Stimulated activated CD8-positive, alpha-beta memory T cell treated with anti-CD3 and anti-CD28 coated beads, Interleukin-12 subunit alpha, Interleukin-12 subunit beta, amount 100 ng/mL, for 24 hours (primary cell): Measurements from ENCODE around the gene NDUFS1.
"Not testable (repeated sequence)": the region's sequence is repeated elsewhere in the genome, so short reads cannot be mapped to it uniquely, and the experiment has no call there.

ENCODE experiments used
- DNase-seq: peaks from one replicate; pipeline ENCODE4 v3.0.0-alpha.2; 2020; ENCODE audit errors: extremely low read depth

Gene NDUFS1

GRCh38 chr2:206098471-206098870, 60.8 kb downstream of the NDUFS1 start:
- DNase-seq = no peak

GRCh38 chr2:206096876-206097275, 62.4 kb downstream of the NDUFS1 start:
- no peak for DNase-seq

- no peak for DNase-seq
These were observed 63.5 kb downstream of the NDUFS1 start for GRCh38 chr2:206095536-206096332.

GRCh38 chr2:206092297-206092696, 66.9 kb downstream of the NDUFS1 start:
- no peak for DNase-seq

GRCh38 chr2:206088248-206088647, 71.0 kb downstream of the NDUFS1 start:
- DNase-seq = no peak

GRCh38 chr2:206086716-206087350, 72.4 kb downstream of the NDUFS1 start:
- DNase-seq = no peak

GRCh38 chr2:206085742-206086445, 73.3 kb downstream of the NDUFS1 start, which contains the start of gene INO80D:
TSS of gene INO80D (minus strand) at chr2:206086174. CDS start at chr2:206063016, 23,158 bp downstream.
- DNase-seq = peak; percentile 55

- DNase-seq = no peak
These were observed 74.1 kb downstream of the NDUFS1 start for GRCh38 chr2:206084870-206085741.

- DNase-seq = no peak
These were observed 74.8 kb downstream of the NDUFS1 start for GRCh38 chr2:206084439-206084869.

- no peak for DNase-seq
These were observed 75.4 kb downstream of the NDUFS1 start for GRCh38 chr2:206083602-206084438.

GRCh38 chr2:206082298-206082843, 76.9 kb downstream of the NDUFS1 start:
- DNase-seq = no peak

- no peak for DNase-seq
These were observed 78.3 kb downstream of the NDUFS1 start for GRCh38 chr2:206080927-206081326.

GRCh38 chr2:206079699-206080465, 79.4 kb downstream of the NDUFS1 start:
- no peak for DNase-seq

- not testable (repeated sequence) for DNase-seq
These were observed 81.4 kb downstream of the NDUFS1 start for GRCh38 chr2:206077879-206078278.

- no peak for DNase-seq
These were observed 84.1 kb downstream of the NDUFS1 start for GRCh38 chr2:206075113-206075512.

GRCh38 chr2:206071807-206072206, 87.4 kb downstream of the NDUFS1 start:
- DNase-seq = no peak

GRCh38 chr2:206069417-206069816, 89.8 kb downstream of the NDUFS1 start:
- no peak for DNase-seq

- DNase-seq = no peak
These were observed 91.0 kb downstream of the NDUFS1 start for GRCh38 chr2:206068207-206068606.
